Ectodermal cell (in vitro differentiated cells): ENCODE measurements around the gene DHRS4L2.

Experiments
- H3K27ac ChIP-seq: 2 replicates; pipeline ENCODE4 v1.7.0; 2013; ENCODE audit warnings: mild to moderate bottlenecking, low read depth, low read length; ENCODE audit not compliant: insufficient read depth, poor library complexity, severe bottlenecking
- H3K27me3 ChIP-seq: 2 replicates; pipeline ENCODE4 v1.7.0; 2013; ENCODE audit warnings: mild to moderate bottlenecking, low read length; ENCODE audit not compliant: insufficient read depth, control insufficient read depth, poor library complexity, severe bottlenecking
- H3K36me3 ChIP-seq: one replicate; pipeline ENCODE4 v1.7.0; 2013; ENCODE audit warnings: low read length; ENCODE audit not compliant: control insufficient read depth, insufficient read depth
- H3K4me1 ChIP-seq: one replicate; pipeline ENCODE4 v1.7.0; 2013; ENCODE audit warnings: low read length; ENCODE audit not compliant: control insufficient read depth, insufficient read depth
- H3K4me3 ChIP-seq: 2 replicates; pipeline ENCODE4 v1.7.0; 2013; ENCODE audit warnings: low read depth, low read length, control low read depth; ENCODE audit not compliant: insufficient read depth
- H3K9me3 ChIP-seq: 2 replicates; pipeline ENCODE4 v1.7.0; 2013; ENCODE audit warnings: mild to moderate bottlenecking, low read length, moderate library complexity; ENCODE audit not compliant: control insufficient read depth
- WGBS, 2 experiments: methylation state at CpG; one replicate each; pipeline ENCODE4 v1.1.7; 2013; ENCODE audit warnings: missing lambda C conversion rate in 2 of 2; 5-methylcytosine and 5-hydroxymethylcytosine counted together

DHRS4L2 gene

DNA sequence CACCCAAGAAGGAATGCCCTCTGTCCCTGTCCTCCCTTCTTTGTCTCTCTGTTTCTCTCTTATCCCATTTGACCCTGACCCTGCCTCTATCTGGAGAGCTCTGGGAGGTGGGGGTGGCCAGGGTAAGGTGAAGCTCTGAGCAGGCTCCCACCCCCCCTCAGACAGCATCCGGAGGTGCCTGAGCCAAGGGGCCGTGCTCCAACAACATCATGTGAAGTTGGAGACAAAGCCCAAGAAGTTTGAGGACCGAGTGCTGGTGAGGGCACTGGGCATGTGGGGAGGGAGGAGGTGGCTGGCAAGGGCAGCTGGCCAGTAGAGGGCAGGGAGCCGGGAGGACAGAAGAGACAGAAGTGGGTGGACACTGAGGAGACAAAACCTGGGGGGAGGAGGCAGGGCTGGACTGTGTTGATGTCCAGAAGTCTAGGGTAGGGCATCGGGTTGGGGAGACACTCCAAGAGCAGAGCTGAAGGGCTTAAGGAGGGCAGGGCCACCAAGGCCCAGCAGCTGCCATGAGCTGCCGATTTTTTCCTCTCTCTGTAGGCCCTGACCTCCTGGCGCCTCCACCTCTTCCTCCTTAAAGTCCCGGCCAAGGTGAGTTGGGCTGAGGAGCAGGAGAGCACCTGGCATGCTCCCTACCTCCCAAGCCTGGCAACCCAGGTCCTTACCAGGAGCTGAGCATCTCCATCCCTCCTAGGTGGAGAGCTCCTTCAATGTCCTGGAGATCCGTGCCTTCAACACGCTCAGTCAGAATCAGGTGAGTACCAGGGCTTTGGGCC, 65.0 kb downstream of the DHRS4L2 start:
- Histone ChIP-seq H3K9me3 (no peaks in the 10 kb centered on the region), H3K4me3 (no peak overlapping the region), H3K27ac (no peak overlapping the region), H3K27me3 (peaks cover 16% of the 10 kb centered on the region), H3K36me3 (no peaks in the 10 kb centered on the region), H3K4me1 (peaks cover 7% of the 10 kb centered on the region)
- 86 to 90% methylated on average over 10 of the region's 10 CpGs for WGBS, 2 experiments

DNA sequence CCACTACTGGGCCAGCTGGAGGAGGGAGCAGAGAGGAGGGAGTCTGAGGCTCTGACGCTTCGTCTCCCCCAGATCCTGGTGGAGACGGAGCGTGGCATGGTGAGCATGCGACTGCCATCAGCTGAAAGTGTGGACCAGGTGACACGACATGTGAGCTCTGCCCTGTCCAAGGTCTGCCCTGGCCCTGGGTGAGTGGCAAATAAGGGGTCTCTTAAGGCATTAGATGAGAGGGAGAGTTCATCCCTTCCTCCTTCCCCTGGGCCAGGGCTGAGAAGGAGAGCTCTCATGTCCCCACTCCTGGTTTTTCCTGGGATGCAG, 65.6 kb downstream of the DHRS4L2 start:
- Histone ChIP-seq H3K27ac (no peak overlapping the region), H3K27me3 (peaks cover 16% of the 10 kb centered on the region), H3K4me1 (peaks cover 10% of the 10 kb centered on the region), H3K9me3 (no peaks in the 10 kb centered on the region), H3K36me3 (no peaks in the 10 kb centered on the region), H3K4me3 (no peak overlapping the region)
- WGBS, 2 experiments, result 80 to 86% methylated on average over 6 of the region's 6 CpGs

- no peak overlapping the region for H3K27ac ChIP-seq
- peaks cover 16% of the 10 kb centered on the region for H3K27me3 ChIP-seq
- no peaks in the 10 kb centered on the region for H3K36me3 ChIP-seq
- no peak overlapping the region for H3K4me3 ChIP-seq
- 82 to 93% methylated on average over 9 of the region's 9 CpGs for WGBS, 2 experiments
- no peaks in the 10 kb centered on the region for H3K9me3 ChIP-seq
- peaks cover 10% of the 10 kb centered on the region for H3K4me1 ChIP-seq
Measured at GRCh38 chr14:24054646-24055045, 65.9 kb downstream of the DHRS4L2 start.
